WTC11 (cell line): Measurements from ENCODE around the gene KCNIP1.

Experiments used
- ATF1 ChIP-seq: sonication (generic); formaldehyde crosslinking; IDR thresholded peaks from 2 replicates; pipeline ENCODE4 v1.8.1; 2023; ENCODE audit warnings: mild to moderate bottlenecking, moderate library complexity, missing genetic modification reagents
- CTCF ChIP-seq: fragments of 200-600 bp; IDR thresholded peaks from 2 replicates; pipeline ENCODE4 v1.8.0; 2022; ENCODE audit warnings: antibody characterized with exemption
- ETV6 ChIP-seq: sonication (generic); formaldehyde crosslinking; IDR thresholded peaks from 2 replicates; pipeline ENCODE4 v1.8.1; 2022; ENCODE audit warnings: mild to moderate bottlenecking, missing genetic modification reagents
- JUN ChIP-seq: sonication (generic); formaldehyde crosslinking; IDR thresholded peaks from 2 replicates; pipeline ENCODE4 v1.8.0; 2023; ENCODE audit warnings: mild to moderate bottlenecking, missing genetic modification reagents
- KAT7 ChIP-seq: sonication (generic); formaldehyde crosslinking; IDR thresholded peaks from 2 replicates; pipeline ENCODE4 v1.8.1; 2023; ENCODE audit warnings: missing genetic modification reagents, mild to moderate bottlenecking, borderline replicate concordance
- NFATC4 ChIP-seq: fragments of 250-450 bp; sonication (Bioruptor Pico); IDR thresholded peaks from 2 replicates; pipeline ENCODE4 v1.9.0; 2021; ENCODE audit warnings: mild to moderate bottlenecking
- SP1 ChIP-seq: sonication (generic); formaldehyde crosslinking; conservative IDR thresholded peaks from 2 replicates; pipeline ENCODE4 v1.8.1; 2022; ENCODE audit warnings: missing genetic modification reagents
- TEAD4 ChIP-seq: sonication (generic); formaldehyde crosslinking; IDR thresholded peaks from 2 replicates; pipeline ENCODE4 v1.8.0; 2022; ENCODE audit warnings: mild to moderate bottlenecking, missing genetic modification reagents
- TP53 ChIP-seq: sonication (generic); formaldehyde crosslinking; IDR thresholded peaks from 2 replicates; pipeline ENCODE4 v1.8.1; 2023; ENCODE audit warnings: mild to moderate bottlenecking, missing genetic modification reagents
- ZNF121 ChIP-seq: sonication (generic); formaldehyde crosslinking; IDR thresholded peaks from 2 replicates; pipeline ENCODE4 v1.8.0; 2023; ENCODE audit warnings: missing genetic modification reagents
- ZNF232 ChIP-seq: sonication (generic); formaldehyde crosslinking; IDR thresholded peaks from 2 replicates; pipeline ENCODE4 v1.8.0; 2022; ENCODE audit warnings: mild to moderate bottlenecking, missing genetic modification reagents

- no peak for TF ChIP-seq SP1 (CRISPR knock-in tag)
- no peak for TF ChIP-seq CTCF
- no peak for TF ChIP-seq ETV6 (CRISPR knock-in tag)
- no peak for TF ChIP-seq TP53 (CRISPR knock-in tag)
- no peak for TF ChIP-seq ATF1 (CRISPR knock-in tag)
- no peak for TF ChIP-seq ZNF121
- no peak for TF ChIP-seq KAT7 (CRISPR knock-in tag)
- TF ChIP-seq NFATC4 (CRISPR knock-in tag): no peak
- TF ChIP-seq JUN (CRISPR knock-in tag): no peak
- TF ChIP-seq TEAD4 (CRISPR knock-in tag): no peak
- no peak for TF ChIP-seq ZNF232
These were observed 132.4 kb downstream of the KCNIP1 start for GRCh38 chr5:170636206-170636605.
